ENCODE measurements around the gene HOXD12.

GRCh38 chr2:176105078-176105729, 5.6 kb downstream of the HOXD12 start:
- TF ChIP-seq, protein P1, sequence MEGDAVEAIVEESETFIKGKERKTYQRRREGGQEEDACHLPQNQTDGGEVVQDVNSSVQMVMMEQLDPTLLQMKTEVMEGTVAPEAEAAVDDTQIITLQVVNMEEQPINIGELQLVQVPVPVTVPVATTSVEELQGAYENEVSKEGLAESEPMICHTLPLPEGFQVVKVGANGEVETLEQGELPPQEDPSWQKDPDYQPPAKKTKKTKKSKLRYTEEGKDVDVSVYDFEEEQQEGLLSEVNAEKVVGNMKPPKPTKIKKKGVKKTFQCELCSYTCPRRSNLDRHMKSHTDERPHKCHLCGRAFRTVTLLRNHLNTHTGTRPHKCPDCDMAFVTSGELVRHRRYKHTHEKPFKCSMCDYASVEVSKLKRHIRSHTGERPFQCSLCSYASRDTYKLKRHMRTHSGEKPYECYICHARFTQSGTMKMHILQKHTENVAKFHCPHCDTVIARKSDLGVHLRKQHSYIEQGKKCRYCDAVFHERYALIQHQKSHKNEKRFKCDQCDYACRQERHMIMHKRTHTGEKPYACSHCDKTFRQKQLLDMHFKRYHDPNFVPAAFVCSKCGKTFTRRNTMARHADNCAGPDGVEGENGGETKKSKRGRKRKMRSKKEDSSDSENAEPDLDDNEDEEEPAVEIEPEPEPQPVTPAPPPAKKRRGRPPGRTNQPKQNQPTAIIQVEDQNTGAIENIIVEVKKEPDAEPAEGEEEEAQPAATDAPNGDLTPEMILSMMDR (IDR thresholded peaks at IDR 0.05): no peak
- TF ChIP-seq EP300 (IDR thresholded peaks at IDR 0.05) (no peak), POLR2A (IDR thresholded peaks at IDR 0.05) (no peak)

Data from ovary (tissue), 3 donors.